SK-N-SH treated with all-trans-retinoic acid at 6 μM for 48 hours (cell line): ENCODE data around the gene MRGPRF.

ENCODE experiments used
- POU6F1 ChIP-seq: fragments of 250-450 bp; sonication (Bioruptor Pico); IDR thresholded peaks from 2 replicates; pipeline ENCODE4 v1.8.0; 2021; ENCODE audit warnings: low read depth, mild to moderate bottlenecking, moderate library complexity, borderline replicate concordance
- TSHZ2 ChIP-seq: fragments of 250-450 bp; sonication (Bioruptor Pico); IDR thresholded peaks from 2 replicates; pipeline ENCODE4 v1.5.0; 2020; ENCODE audit warnings: mild to moderate bottlenecking, moderate library complexity
- ZFP3 ChIP-seq: fragments of 250-450 bp; sonication (Bioruptor Pico); IDR thresholded peaks from 2 replicates; pipeline ENCODE4 v1.5.0; 2020; ENCODE audit warnings: mild to moderate bottlenecking, moderate library complexity

GRCh38 chr11:69030301-69030700, 17.3 kb upstream of the MRGPRF start:
- TF ChIP-seq TSHZ2 (CRISPR knock-in tag) (no peak), POU6F1 (CRISPR knock-in tag) (no peak), ZFP3 (CRISPR knock-in tag) (no peak)
